ENCODE data around the gene TMEM120B. TPM values are rescaled to one million over a fixed set of nuclear protein-coding genes. Genes with fewer than 3 reads are reported as not detected.

Gene TMEM120B
- total and polyA plus RNA-seq, 2 of the 13 experiments (the other 11 are each of a cell fraction or from before 2014, with no cell fraction given) = 7.1 to 12.9 TPM

DNA sequence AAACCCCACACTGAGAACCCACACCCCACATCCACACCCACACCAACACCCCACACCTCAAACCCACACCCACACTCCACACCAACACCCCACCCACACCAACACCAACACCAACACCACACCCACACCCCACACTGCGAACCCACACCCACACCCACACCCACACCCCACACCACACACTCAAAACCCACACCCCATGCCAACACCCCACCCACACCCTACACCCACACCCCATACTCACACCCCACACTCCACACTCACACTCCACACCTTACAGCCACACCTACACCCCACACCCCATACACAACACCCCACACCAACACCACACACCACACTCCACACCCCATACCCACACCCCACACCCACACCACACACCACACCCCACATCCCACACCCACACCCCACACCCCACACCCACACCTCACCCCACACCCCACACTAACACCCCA, 38.0 kb downstream of the TMEM120B start:
- POLR2A ChIA-PET = no interaction called here
- ATAC-seq (no peak), DNase-seq (ENCODE audit: low spot score) (no peak), FAIRE-seq (no peak)
- Histone ChIP-seq H3K36me3 (replicated peaks in 1 of 2; ENCODE audit: control insufficient read depth in 1 of 2, insufficient read depth in 2 of 2, low read length in 2 of 2) (peaks cover 3 to 12% of the 10 kb centered on the region in 2 experiments; a peak in 3 of 5 replicates), H3K4me3 (replicated peaks in 1 of 3; ENCODE audit: insufficient read depth in 1 of 3, low read depth in 2 of 3, low read length in 3 of 3) (no peak overlapping the region), H3K4me1 (ENCODE audit: insufficient read depth, low read length) (peaks cover 49% of the 10 kb centered on the region), H3K27me3 (ENCODE audit: control insufficient read depth in 1 of 2, insufficient read depth in 2 of 2, low read length in 2 of 2) (no peaks in the 10 kb centered on the region), H3K9ac (ENCODE audit: insufficient read depth, low read depth, low read length) (no peak overlapping the region), H3K79me2 (ENCODE audit: insufficient read depth, low read length) (no peaks in the 10 kb centered on the region), H4K20me1 (ENCODE audit: insufficient read depth, low read length) (no peaks in the 10 kb centered on the region), H3K9me3 (ENCODE audit: low read length) (no peaks in the 10 kb centered on the region), H3K4me2 (ENCODE audit: low read depth, low read length) (no peak overlapping the region), H2AFZ (ENCODE audit: low read length) (no peak overlapping the region), H3K27ac (ENCODE audit: extremely low read length, insufficient read depth, low read length) (no peak overlapping the region)
- WGBS (ENCODE audit: low lambda C conversion rate) = 0% methylated on average over 1 of the region's 1 CpG
- BruUV-seq (replicated peaks) = no TSS peak
- in situ Hi-C loops (cut with HindIII; ENCODE audit: extremely low pct_ligation_motif_present, low pct_unique_long_range_greater_than_20kb) = no loop called here
- intact Hi-C loops (cut with micrococcal nuclease; ENCODE audit: unreplicated experiment) = no loop called here
- CTCF ChIA-PET (ENCODE audit: low intra/inter-chr PET ratio, low total read pairs) = no interaction called here
- TF ChIP-seq PCBP1 (IDR thresholded peaks at IDR 0.05; ENCODE audit: borderline replicate concordance, low read depth, low read length) = peak; percentile 59; the same call in 1 of the 2 replicates
- no peak for TF ChIP-seq CBFB (CRISPR knock-in tag; IDR thresholded peaks at IDR 0.05)
- TF ChIP-seq, protein P1, sequence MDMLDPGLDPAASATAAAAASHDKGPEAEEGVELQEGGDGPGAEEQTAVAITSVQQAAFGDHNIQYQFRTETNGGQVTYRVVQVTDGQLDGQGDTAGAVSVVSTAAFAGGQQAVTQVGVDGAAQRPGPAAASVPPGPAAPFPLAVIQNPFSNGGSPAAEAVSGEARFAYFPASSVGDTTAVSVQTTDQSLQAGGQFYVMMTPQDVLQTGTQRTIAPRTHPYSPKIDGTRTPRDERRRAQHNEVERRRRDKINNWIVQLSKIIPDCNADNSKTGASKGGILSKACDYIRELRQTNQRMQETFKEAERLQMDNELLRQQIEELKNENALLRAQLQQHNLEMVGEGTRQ (IDR thresholded peaks at IDR 0.05; ENCODE audit: low read depth, low read length) = no peak
- TF ChIP-seq, protein P1 (CRISPR knock-in tag; IDR thresholded peaks at IDR 0.05; ENCODE audit: borderline replicate concordance) = no peak
- no peak for TF ChIP-seq ZNF235 (CRISPR knock-in tag; IDR thresholded peaks at IDR 0.05; ENCODE audit: borderline replicate concordance)
- TF ChIP-seq ZNF160 (CRISPR knock-in tag; IDR thresholded peaks at IDR 0.05) = no peak
- TF ChIP-seq, protein P2, sequence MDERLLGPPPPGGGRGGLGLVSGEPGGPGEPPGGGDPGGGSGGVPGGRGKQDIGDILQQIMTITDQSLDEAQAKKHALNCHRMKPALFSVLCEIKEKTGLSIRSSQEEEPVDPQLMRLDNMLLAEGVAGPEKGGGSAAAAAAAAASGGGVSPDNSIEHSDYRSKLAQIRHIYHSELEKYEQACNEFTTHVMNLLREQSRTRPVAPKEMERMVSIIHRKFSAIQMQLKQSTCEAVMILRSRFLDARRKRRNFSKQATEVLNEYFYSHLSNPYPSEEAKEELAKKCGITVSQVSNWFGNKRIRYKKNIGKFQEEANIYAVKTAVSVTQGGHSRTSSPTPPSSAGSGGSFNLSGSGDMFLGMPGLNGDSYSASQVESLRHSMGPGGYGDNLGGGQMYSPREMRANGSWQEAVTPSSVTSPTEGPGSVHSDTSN (CRISPR knock-in tag; IDR thresholded peaks at IDR 0.05) = no peak
- TF ChIP-seq, protein P3, sequence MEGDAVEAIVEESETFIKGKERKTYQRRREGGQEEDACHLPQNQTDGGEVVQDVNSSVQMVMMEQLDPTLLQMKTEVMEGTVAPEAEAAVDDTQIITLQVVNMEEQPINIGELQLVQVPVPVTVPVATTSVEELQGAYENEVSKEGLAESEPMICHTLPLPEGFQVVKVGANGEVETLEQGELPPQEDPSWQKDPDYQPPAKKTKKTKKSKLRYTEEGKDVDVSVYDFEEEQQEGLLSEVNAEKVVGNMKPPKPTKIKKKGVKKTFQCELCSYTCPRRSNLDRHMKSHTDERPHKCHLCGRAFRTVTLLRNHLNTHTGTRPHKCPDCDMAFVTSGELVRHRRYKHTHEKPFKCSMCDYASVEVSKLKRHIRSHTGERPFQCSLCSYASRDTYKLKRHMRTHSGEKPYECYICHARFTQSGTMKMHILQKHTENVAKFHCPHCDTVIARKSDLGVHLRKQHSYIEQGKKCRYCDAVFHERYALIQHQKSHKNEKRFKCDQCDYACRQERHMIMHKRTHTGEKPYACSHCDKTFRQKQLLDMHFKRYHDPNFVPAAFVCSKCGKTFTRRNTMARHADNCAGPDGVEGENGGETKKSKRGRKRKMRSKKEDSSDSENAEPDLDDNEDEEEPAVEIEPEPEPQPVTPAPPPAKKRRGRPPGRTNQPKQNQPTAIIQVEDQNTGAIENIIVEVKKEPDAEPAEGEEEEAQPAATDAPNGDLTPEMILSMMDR (CRISPR knock-in tag; IDR thresholded peaks at IDR 0.05) = no peak
- TF ChIP-seq, protein P4, sequence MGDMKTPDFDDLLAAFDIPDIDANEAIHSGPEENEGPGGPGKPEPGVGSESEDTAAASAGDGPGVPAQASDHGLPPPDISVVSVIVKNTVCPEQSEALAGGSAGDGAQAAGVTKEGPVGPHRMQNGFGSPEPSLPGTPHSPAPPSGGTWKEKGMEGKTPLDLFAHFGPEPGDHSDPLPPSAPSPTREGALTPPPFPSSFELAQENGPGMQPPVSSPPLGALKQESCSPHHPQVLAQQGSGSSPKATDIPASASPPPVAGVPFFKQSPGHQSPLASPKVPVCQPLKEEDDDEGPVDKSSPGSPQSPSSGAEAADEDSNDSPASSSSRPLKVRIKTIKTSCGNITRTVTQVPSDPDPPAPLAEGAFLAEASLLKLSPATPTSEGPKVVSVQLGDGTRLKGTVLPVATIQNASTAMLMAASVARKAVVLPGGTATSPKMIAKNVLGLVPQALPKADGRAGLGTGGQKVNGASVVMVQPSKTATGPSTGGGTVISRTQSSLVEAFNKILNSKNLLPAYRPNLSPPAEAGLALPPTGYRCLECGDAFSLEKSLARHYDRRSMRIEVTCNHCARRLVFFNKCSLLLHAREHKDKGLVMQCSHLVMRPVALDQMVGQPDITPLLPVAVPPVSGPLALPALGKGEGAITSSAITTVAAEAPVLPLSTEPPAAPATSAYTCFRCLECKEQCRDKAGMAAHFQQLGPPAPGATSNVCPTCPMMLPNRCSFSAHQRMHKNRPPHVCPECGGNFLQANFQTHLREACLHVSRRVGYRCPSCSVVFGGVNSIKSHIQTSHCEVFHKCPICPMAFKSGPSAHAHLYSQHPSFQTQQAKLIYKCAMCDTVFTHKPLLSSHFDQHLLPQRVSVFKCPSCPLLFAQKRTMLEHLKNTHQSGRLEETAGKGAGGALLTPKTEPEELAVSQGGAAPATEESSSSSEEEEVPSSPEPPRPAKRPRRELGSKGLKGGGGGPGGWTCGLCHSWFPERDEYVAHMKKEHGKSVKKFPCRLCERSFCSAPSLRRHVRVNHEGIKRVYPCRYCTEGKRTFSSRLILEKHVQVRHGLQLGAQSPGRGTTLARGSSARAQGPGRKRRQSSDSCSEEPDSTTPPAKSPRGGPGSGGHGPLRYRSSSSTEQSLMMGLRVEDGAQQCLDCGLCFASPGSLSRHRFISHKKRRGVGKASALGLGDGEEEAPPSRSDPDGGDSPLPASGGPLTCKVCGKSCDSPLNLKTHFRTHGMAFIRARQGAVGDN (CRISPR knock-in tag; IDR thresholded peaks at IDR 0.05) = no peak
- TF ChIP-seq KAT7 (CRISPR knock-in tag; IDR thresholded peaks at IDR 0.05; ENCODE audit: borderline replicate concordance) = no peak
